ENCODE data around the gene GCHFR. TPM values are rescaled to one million over a fixed set of nuclear protein-coding genes. Genes with fewer than 3 reads are reported as not detected.
A peak's percentile ranks its signal among the peaks of the same experiment; 100 is the strongest.

GCHFR gene
- total and polyA plus RNA-seq, 2 donors (not counting 3 experiments of a cell fraction or from before 2014, with no cell fraction given), result 6.3 to 14.2 TPM

DNA sequence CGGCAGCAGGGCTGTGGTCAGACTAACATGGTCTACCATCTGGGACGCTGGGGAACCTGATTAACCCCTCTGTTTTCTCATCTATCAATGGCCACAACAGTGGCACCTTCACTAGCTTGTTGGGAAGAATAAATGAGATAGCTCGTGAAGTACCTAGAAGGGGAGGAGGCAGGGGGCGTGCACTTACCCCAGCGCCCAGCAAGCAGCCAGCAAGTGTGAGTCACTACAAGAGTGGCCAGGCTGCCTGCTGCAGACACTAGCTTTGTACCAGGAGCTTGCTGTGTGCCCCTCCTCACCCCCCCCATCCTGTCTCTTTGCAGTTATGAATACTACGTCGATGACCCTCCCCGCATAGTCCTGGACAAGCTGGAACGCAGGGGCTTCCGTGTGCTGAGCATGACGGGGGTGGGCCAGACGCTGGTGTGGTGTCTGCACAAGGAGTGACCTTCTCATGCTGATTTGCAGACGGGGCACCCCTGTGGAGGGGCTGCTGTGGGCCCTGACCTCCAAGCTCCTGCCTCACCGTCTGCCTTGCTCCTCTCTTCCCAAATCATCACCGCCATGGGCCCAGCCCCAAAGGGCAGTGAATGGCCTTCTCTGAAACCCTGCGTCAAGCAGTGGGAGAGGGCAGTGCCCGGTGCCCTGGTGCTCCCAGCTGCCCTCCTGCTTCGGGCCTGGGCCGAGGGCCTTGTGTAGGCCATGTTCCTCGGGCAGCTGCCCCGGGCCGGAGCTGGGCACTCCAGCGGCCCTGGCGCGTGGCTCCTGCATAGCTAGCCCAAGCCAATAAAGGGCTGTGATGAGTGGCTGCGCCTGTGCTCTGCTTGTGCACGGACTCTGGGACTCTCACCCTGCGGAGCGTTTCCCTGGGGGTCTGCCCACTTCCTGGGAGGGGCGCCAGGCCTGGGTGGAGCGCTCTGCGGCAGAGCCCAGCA, 3.3 kb downstream of the GCHFR start:
- DNase-seq (ENCODE audit: low read depth, low spot score) (no peak), FAIRE-seq (no peak)
- Histone ChIP-seq H3K79me2 (ENCODE audit: control insufficient read depth, insufficient read depth, low read length) (no peaks in the 10 kb centered on the region), H3K4me1 (ENCODE audit: control insufficient read depth, extremely low read depth, insufficient read depth, low read length) (peaks cover 43% of the 10 kb centered on the region), H3K27ac (ENCODE audit: insufficient read depth, low read depth, low read length) (no peak overlapping the region), H3K27me3 (ENCODE audit: control insufficient read depth in 2 of 2, insufficient read depth in 2 of 2, low read length in 2 of 2) (no peaks in the 10 kb centered on the region), H3K9me1 (replicated peaks; ENCODE audit: control insufficient read depth, extremely low read depth, insufficient read depth, low read length) (no peaks in the 10 kb centered on the region), H3K4me2 (ENCODE audit: insufficient read depth, low read length) (no peak overlapping the region), H3K4me3 (replicated peaks in 1 of 3; ENCODE audit: insufficient read depth in 1 of 3, low read depth in 1 of 3, low read length in 3 of 3) (no peak overlapping the region), H3K36me3 (ENCODE audit: control insufficient read depth in 2 of 2, extremely low read depth in 1 of 2, insufficient read depth in 2 of 2, low read length in 2 of 2) (peaks cover 0 to 2% of the 10 kb centered on the region in 2 experiments), H3K9me3 (replicated peaks; ENCODE audit: control insufficient read depth, insufficient read depth, low read length) (no peaks in the 10 kb centered on the region), H3K9ac (replicated peaks; ENCODE audit: extremely low read depth, insufficient read depth, low read length) (no peak overlapping the region), H2AFZ (ENCODE audit: low read depth, low read length) (no peak overlapping the region), H4K20me1 (replicated peaks; ENCODE audit: control insufficient read depth, extremely low read depth, insufficient read depth, low read length) (no peaks in the 10 kb centered on the region)
- CTCF ChIA-PET, result interaction anchor here (0.9 to 2.9 kb wide), 7 partner anchors 9 to 127 kb away, joined by 3 to 8 read pairs (median 5); partner anchors contain the start of genes RAD51 and VPS18
- POLR2A ChIA-PET, result no interaction called here
- dilution Hi-C loops (cut with MboI; ENCODE audit: extremely low pct_ligation_motif_present, low sequenced_read_pairs) (no loop called here), intact Hi-C loops (cut with micrococcal nuclease) (no loop called here)
- peak; percentile 10 for TF ChIP-seq FOS (IDR thresholded peaks at IDR 0.05; ENCODE audit: borderline replicate concordance, insufficient read depth, low read length)
- no peak for TF ChIP-seq POLR2AphosphoS5 (IDR thresholded peaks at IDR 0.05; ENCODE audit: insufficient read depth, low read depth, low read length)
- no TSS peak for BruUV-seq (replicated peaks)

GRCh38 chr15:40767838-40768500, 4.1 kb downstream of the GCHFR start:
- Histone ChIP-seq H3K9me3 (replicated peaks; ENCODE audit: control insufficient read depth, insufficient read depth, low read length) (no peaks in the 10 kb centered on the region), H4K20me1 (replicated peaks; ENCODE audit: control insufficient read depth, extremely low read depth, insufficient read depth, low read length) (no peaks in the 10 kb centered on the region), H3K4me2 (ENCODE audit: insufficient read depth, low read length) (no peak overlapping the region), H3K36me3 (ENCODE audit: control insufficient read depth in 2 of 2, extremely low read depth in 1 of 2, insufficient read depth in 2 of 2, low read length in 2 of 2) (peaks cover 0 to 4% of the 10 kb centered on the region in 2 experiments), H3K4me3 (replicated peaks in 1 of 3; ENCODE audit: insufficient read depth in 1 of 3, low read depth in 1 of 3, low read length in 3 of 3) (no peak overlapping the region), H3K9me1 (replicated peaks; ENCODE audit: control insufficient read depth, extremely low read depth, insufficient read depth, low read length) (no peaks in the 10 kb centered on the region), H3K79me2 (ENCODE audit: control insufficient read depth, insufficient read depth, low read length) (no peaks in the 10 kb centered on the region), H3K4me1 (ENCODE audit: control insufficient read depth, extremely low read depth, insufficient read depth, low read length) (peaks cover 42% of the 10 kb centered on the region), H3K27ac (ENCODE audit: insufficient read depth, low read depth, low read length) (no peak overlapping the region), H3K9ac (replicated peaks; ENCODE audit: extremely low read depth, insufficient read depth, low read length) (no peak overlapping the region), H3K27me3 (ENCODE audit: control insufficient read depth in 2 of 2, insufficient read depth in 2 of 2, low read length in 2 of 2) (no peaks in the 10 kb centered on the region), H2AFZ (ENCODE audit: low read depth, low read length) (no peak overlapping the region)
- TF ChIP-seq, protein P1, sequence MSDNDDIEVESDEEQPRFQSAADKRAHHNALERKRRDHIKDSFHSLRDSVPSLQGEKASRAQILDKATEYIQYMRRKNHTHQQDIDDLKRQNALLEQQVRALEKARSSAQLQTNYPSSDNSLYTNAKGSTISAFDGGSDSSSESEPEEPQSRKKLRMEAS (IDR thresholded peaks at IDR 0.05; ENCODE audit: insufficient read depth, insufficient read length), result no peak
- TF ChIP-seq JUN (IDR thresholded peaks at IDR 0.05; ENCODE audit: borderline replicate concordance, insufficient read depth, insufficient read length, low read depth) (no peak), CTCF (IDR thresholded peaks at IDR 0.05; ENCODE audit: extremely low read depth in 1 of 2, insufficient read depth in 1 of 2, low read depth in 1 of 2, low read length in 2 of 2) (no peak), POLR2A (IDR thresholded peaks at IDR 0.05; ENCODE audit: low read depth, low read length) (no peak), EZH2 (IDR thresholded peaks at IDR 0.05; ENCODE audit: borderline replicate concordance, low read depth, low read length, severe bottlenecking) (no peak), POLR2AphosphoS5 (IDR thresholded peaks at IDR 0.05; ENCODE audit: insufficient read depth, low read depth, low read length) (no peak), GATA2 (IDR thresholded peaks at IDR 0.05; ENCODE audit: insufficient read depth, insufficient read length, low read depth, low read length) (no peak), MYC (IDR thresholded peaks at IDR 0.05; ENCODE audit: low read depth, low read length) (no peak), FOS (IDR thresholded peaks at IDR 0.05; ENCODE audit: borderline replicate concordance, insufficient read depth, low read length) (no peak)
- BruUV-seq (replicated peaks), result no TSS peak
- FAIRE-seq (no peak), DNase-seq (ENCODE audit: low read depth, low spot score) (no peak)
- POLR2A ChIA-PET, result interaction anchor here (0.8 kb wide), 1 partner anchor 21 kb away, joined by 6 read pairs; no protein-coding TSS in a partner anchor
- dilution Hi-C loops (cut with MboI; ENCODE audit: extremely low pct_ligation_motif_present, low sequenced_read_pairs) (no loop called here), intact Hi-C loops (cut with micrococcal nuclease) (loop anchor here (1.0 to 2.0 kb wide), 2 partner anchors 19 to 39 kb away; partner anchors contain the start of genes DNAJC17 and ZFYVE19)
- CTCF ChIA-PET, result interaction anchor here (0.8 to 2.9 kb wide), 9 partner anchors 10 to 336 kb away, joined by 3 to 8 read pairs (median 4); partner anchors contain the start of gene VPS18
